ENCODE data around the gene ZC3H13.

Gene ZC3H13, protein sequence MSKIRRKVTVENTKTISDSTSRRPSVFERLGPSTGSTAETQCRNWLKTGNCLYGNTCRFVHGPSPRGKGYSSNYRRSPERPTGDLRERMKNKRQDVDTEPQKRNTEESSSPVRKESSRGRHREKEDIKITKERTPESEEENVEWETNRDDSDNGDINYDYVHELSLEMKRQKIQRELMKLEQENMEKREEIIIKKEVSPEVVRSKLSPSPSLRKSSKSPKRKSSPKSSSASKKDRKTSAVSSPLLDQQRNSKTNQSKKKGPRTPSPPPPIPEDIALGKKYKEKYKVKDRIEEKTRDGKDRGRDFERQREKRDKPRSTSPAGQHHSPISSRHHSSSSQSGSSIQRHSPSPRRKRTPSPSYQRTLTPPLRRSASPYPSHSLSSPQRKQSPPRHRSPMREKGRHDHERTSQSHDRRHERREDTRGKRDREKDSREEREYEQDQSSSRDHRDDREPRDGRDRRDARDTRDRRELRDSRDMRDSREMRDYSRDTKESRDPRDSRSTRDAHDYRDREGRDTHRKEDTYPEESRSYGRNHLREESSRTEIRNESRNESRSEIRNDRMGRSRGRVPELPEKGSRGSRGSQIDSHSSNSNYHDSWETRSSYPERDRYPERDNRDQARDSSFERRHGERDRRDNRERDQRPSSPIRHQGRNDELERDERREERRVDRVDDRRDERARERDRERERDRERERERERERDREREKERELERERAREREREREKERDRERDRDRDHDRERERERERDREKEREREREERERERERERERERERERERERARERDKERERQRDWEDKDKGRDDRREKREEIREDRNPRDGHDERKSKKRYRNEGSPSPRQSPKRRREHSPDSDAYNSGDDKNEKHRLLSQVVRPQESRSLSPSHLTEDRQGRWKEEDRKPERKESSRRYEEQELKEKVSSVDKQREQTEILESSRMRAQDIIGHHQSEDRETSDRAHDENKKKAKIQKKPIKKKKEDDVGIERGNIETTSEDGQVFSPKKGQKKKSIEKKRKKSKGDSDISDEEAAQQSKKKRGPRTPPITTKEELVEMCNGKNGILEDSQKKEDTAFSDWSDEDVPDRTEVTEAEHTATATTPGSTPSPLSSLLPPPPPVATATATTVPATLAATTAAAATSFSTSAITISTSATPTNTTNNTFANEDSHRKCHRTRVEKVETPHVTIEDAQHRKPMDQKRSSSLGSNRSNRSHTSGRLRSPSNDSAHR (N-terminal part only)

DNA sequence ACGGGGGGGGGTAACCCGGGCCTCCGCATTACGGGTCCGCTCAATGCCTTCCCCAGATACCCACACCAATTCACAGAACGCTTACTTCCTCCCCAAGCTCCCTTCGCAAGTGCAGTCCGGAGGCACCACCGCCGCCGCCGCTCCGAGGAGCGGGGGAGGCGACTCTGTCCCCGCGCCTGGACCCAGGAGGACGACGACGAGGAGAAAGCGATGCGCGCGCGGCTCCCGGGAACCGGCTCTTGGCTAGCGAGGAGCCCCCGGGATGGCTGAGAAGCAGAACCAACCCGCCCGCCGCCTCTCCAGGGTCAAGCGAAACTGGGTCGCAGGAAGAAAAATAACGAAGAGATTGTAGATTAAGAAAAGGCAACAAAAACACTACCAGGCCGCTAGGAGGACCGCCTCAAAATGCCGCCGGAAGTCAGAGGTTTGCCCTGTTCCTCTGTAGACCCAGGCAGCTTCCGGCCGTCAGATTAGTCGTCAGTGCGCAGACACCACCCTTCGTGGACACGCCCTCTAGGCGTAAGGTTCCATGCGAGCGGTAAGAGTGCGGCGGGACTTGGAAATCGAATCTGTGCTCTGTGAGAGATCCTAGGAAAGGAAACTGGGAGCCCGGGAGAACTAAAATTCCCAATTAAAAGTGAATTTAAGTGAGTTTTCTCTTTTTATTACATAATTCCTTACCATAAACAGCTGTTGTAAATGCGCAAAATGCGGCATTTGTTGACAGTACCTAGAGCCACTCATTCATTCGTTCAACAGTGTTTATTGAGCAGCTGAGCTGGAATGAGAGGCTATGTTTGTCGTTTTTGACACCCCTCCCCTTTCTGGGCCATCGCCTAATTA, at the start of gene ZC3H13:
Gene ZC3H13 (minus strand): TSS at position 428 of the 843 bp plus-strand sequence. CDS start 7,239 bp downstream, outside the sequence.
- Histone ChIP-seq H4K20me1 (ENCODE audit: low read depth, low read length) (peaks cover 11% of the 10 kb centered on the region; the same call in 1 of the 2 replicates), H3K27ac (ENCODE audit: low read depth, low read length) (peak within 1 kb of the TSS; percentile 86), H3F3A (ENCODE audit: insufficient read depth) (peaks cover 9% of the 10 kb centered on the region), H3K9me3 (ENCODE audit: insufficient read depth, low read length) (no peaks in the 10 kb centered on the region), H3K9me2 (replicated peaks; ENCODE audit: insufficient read depth, low read length) (no peaks in the 10 kb centered on the region), H3K9ac (ENCODE audit: low read length) (peak within 1 kb of the TSS; percentile 81), H3K79me2 (ENCODE audit: insufficient read depth, low read length) (peaks cover 59% of the 10 kb centered on the region), H3K36me3 (ENCODE audit: low read length) (no peaks in the 10 kb centered on the region), H3K27me3 (ENCODE audit: low read length) (no peaks in the 10 kb centered on the region), H3K4me3 (ENCODE audit: insufficient read depth, low read length, poor library complexity, severe bottlenecking) (peak within 1 kb of the TSS; percentile 80), H3K4me2 (ENCODE audit: low read depth, low read length, poor library complexity, severe bottlenecking) (peak within 1 kb of the TSS; percentile 96), H2AFZ (ENCODE audit: low read depth, low read length, severe bottlenecking) (peak within 1 kb of the TSS; percentile 82)
- no peak for TF ChIP-seq EZH2phosphoT487 (conservative IDR thresholded peaks at IDR 0.05; ENCODE audit: low read length)
- TF ChIP-seq, protein P1, sequence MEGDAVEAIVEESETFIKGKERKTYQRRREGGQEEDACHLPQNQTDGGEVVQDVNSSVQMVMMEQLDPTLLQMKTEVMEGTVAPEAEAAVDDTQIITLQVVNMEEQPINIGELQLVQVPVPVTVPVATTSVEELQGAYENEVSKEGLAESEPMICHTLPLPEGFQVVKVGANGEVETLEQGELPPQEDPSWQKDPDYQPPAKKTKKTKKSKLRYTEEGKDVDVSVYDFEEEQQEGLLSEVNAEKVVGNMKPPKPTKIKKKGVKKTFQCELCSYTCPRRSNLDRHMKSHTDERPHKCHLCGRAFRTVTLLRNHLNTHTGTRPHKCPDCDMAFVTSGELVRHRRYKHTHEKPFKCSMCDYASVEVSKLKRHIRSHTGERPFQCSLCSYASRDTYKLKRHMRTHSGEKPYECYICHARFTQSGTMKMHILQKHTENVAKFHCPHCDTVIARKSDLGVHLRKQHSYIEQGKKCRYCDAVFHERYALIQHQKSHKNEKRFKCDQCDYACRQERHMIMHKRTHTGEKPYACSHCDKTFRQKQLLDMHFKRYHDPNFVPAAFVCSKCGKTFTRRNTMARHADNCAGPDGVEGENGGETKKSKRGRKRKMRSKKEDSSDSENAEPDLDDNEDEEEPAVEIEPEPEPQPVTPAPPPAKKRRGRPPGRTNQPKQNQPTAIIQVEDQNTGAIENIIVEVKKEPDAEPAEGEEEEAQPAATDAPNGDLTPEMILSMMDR (IDR thresholded peaks at IDR 0.05; ENCODE audit: insufficient read depth, low read length, poor library complexity, severe bottlenecking) = no peak

DNA sequence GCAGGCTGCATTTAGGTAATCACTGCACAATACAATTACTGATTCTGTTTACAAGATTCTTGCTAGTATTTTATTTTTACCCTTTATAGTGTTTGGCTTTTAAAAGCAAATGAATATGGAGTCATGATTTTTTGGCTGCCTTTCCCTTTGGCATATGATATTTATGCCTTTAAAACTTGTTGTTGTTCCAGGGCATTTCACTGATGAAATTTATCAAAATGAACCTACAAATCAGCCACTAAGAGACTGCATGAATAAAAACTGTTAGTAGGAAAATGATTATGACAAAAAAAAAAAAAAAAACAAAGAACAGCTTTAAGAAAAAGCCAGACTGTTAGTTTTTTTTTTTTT, 49.7 kb upstream of the ZC3H13 start:
- Histone ChIP-seq H3K4me3 (ENCODE audit: insufficient read depth, low read length, poor library complexity, severe bottlenecking) (no peak overlapping the region), H3K79me2 (ENCODE audit: insufficient read depth, low read length) (no peaks in the 10 kb centered on the region), H3K9me2 (replicated peaks; ENCODE audit: insufficient read depth, low read length) (no peaks in the 10 kb centered on the region), H3K27me3 (ENCODE audit: low read length) (no peaks in the 10 kb centered on the region), H4K20me1 (ENCODE audit: low read depth, low read length) (no peaks in the 10 kb centered on the region), H3K36me3 (ENCODE audit: low read length) (no peaks in the 10 kb centered on the region), H3K27ac (ENCODE audit: low read depth, low read length) (no peak overlapping the region), H3F3A (ENCODE audit: insufficient read depth) (no peaks in the 10 kb centered on the region), H3K9me3 (ENCODE audit: insufficient read depth, low read length) (no peaks in the 10 kb centered on the region), H3K4me2 (ENCODE audit: low read depth, low read length, poor library complexity, severe bottlenecking) (no peak overlapping the region), H2AFZ (ENCODE audit: low read depth, low read length, severe bottlenecking) (no peak overlapping the region), H3K9ac (ENCODE audit: low read length) (no peak overlapping the region)
- TF ChIP-seq EZH2phosphoT487 (conservative IDR thresholded peaks at IDR 0.05; ENCODE audit: low read length) = no peak
- TF ChIP-seq, protein P1 (IDR thresholded peaks at IDR 0.05; ENCODE audit: insufficient read depth, low read length, poor library complexity, severe bottlenecking) = no peak

All from SU-DHL-6 (cell line).